Activated CD8-positive, alpha-beta T cell treated with anti-CD3 and anti-CD28 coated beads for 36 hours (primary cell): ENCODE measurements around the gene TMEM259. TPM values are rescaled to one million over a fixed set of nuclear protein-coding genes. Genes with fewer than 3 reads are reported as not detected.

ENCODE experiments used
- ATAC-seq: fragments of 200-7000 bp; cut with Tn5 transposase; one replicate; pipeline ENCODE4 v1.10.0; 2021; ENCODE audit warnings: mild to moderate bottlenecking, moderate library complexity
- CTCF ChIA-PET: fragments of 350-600 bp; sonication (Branson Sonifier 250); formaldehyde crosslinking; loops from one replicate; lab custom pipeline; 2021; ENCODE audit warnings: antibody characterized with exemption; lab: Charles Lee
- POLR2A ChIA-PET: fragments of 350-600 bp; sonication (Branson Sonifier 250); formaldehyde crosslinking; loops from one replicate; lab custom pipeline; 2021; ENCODE audit warnings: antibody characterized with exemption; lab: Charles Lee
- DNase-seq: peaks from one replicate; pipeline ENCODE4 v3.0.0-alpha.2; 2020
- H3K27ac Mint-ChIP-seq: one replicate; pipeline ENCODE4 v1.8.0; 2021; ENCODE audit warnings: mild to moderate bottlenecking, mixed read lengths
- H3K27me3 Mint-ChIP-seq: one replicate; pipeline ENCODE4 v1.8.0; 2021; ENCODE audit warnings: mixed read lengths
- H3K36me3 Mint-ChIP-seq: one replicate; pipeline ENCODE4 v1.8.0; 2021; ENCODE audit warnings: low read depth, mixed read lengths
- H3K4me1 Mint-ChIP-seq: one replicate; pipeline ENCODE4 v1.8.0; 2021; ENCODE audit warnings: low read depth, mixed read lengths
- H3K4me3 Mint-ChIP-seq: one replicate; pipeline ENCODE4 v1.8.0; 2021; ENCODE audit warnings: mild to moderate bottlenecking, moderate library complexity, mixed read lengths
- H3K9me3 Mint-ChIP-seq: one replicate; pipeline ENCODE4 v1.8.0; 2021; ENCODE audit warnings: mixed read lengths
- intact Hi-C: fragments of 100-400 bp; cut with micrococcal nuclease; formaldehyde crosslinking; loops from one replicate; pipeline ENCODE4 v1.10.0; 2022
- total RNA-seq, 2 experiments: library from RNA; stranded (reverse); gene quantifications; one replicate each; pipeline ENCODE4 v1.2.3, GENCODE V29; 2021
- TF ChIP-seq, protein P1 (sequence below): fragments of 200-600 bp; IDR thresholded peaks from one replicate; pipeline ENCODE4 v1.8.0; 2022; ENCODE audit warnings: antibody characterized with exemption, mild to moderate bottlenecking

The TMEM259 gene
- total RNA-seq, 2 experiments from 2014 or later: 115 to 117 TPM

DNA sequence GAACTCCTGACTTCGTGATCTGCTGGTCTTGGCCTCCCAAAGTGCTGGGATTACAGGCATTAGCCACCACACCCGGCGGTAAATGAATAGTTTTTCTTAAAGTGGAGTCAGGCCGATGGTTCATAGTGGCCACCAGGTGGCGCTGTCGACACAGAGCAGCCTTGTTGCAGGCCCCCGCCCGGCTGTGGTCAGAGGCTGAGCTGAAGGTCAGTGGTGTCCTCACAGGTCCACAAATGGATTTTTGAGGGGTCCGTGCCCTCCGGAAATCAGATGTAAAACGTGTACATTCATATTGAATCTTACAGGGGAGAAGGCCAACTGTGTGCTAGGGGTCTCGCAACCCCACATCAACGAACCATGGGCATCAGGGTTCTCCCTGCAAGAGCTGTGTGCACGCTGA lies 50.2 kb downstream of the TMEM259 start:
- H3K27ac Mint-ChIP-seq: no peak overlapping the region
- CTCF ChIA-PET: interaction anchor here (0.8 to 2.1 kb wide), 7 partner anchors 12 to 107 kb away, joined by 3 to 8 read pairs (median 3); partner anchors contain the start of gene WDR18
- no peak for ATAC-seq

DNA sequence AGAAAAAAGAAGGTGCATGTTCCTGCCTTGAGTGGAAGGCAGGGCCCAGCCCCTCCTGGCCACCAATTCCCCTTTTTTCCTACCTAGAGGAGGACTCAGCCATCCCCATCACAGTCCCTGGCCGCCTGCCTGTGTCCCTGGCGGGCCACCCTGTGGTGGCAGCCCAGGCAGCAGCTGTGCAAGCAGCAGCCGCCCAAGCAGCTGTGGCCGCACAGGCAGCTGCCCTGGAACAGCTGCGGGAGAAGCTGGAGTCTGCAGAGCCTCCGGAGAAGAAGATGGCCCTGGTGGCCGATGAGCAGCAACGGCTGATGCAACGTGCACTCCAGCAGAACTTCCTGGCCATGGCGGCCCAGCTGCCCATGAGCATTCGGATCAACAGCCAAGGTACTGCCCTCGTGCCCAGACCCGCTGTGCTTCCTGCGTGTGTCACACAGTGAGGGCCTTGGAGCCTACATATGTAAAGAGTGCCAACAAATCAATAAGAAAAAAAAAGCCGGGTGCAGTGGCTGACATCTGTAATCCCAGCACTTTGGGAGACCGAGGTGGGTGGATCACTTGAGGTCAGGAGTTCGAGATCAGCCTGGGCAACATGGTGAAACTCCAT lies 54.3 kb downstream of the TMEM259 start:
- ChIA-PET CTCF (interaction anchor here (2.3 kb wide), 1 partner anchor 44 kb away, joined by 7 read pairs; no protein-coding TSS in a partner anchor), POLR2A (interaction anchor here (1.0 kb wide), 1 partner anchor 18 kb away, joined by 6 read pairs; no protein-coding TSS in a partner anchor)
- Mint-ChIP-seq H3K27me3 (no peaks in the 10 kb centered on the region), H3K4me3 (no peak overlapping the region), H3K9me3 (peaks cover 6% of the 10 kb centered on the region), H3K36me3 (peaks cover 22% of the 10 kb centered on the region), H3K27ac (no peak overlapping the region), H3K4me1 (no peaks in the 10 kb centered on the region)
- intact Hi-C loops: no loop called here
- TF ChIP-seq, protein P1, sequence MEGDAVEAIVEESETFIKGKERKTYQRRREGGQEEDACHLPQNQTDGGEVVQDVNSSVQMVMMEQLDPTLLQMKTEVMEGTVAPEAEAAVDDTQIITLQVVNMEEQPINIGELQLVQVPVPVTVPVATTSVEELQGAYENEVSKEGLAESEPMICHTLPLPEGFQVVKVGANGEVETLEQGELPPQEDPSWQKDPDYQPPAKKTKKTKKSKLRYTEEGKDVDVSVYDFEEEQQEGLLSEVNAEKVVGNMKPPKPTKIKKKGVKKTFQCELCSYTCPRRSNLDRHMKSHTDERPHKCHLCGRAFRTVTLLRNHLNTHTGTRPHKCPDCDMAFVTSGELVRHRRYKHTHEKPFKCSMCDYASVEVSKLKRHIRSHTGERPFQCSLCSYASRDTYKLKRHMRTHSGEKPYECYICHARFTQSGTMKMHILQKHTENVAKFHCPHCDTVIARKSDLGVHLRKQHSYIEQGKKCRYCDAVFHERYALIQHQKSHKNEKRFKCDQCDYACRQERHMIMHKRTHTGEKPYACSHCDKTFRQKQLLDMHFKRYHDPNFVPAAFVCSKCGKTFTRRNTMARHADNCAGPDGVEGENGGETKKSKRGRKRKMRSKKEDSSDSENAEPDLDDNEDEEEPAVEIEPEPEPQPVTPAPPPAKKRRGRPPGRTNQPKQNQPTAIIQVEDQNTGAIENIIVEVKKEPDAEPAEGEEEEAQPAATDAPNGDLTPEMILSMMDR: no peak
- ATAC-seq (no peak), DNase-seq (no peak)

More for the DNA sequence above, 50.2 kb downstream of the TMEM259 start:
- TF ChIP-seq, protein P1: peak; percentile 89
- peaks cover 9% of the 10 kb centered on the region for H3K9me3 Mint-ChIP-seq
- no peaks in the 10 kb centered on the region for H3K27me3 Mint-ChIP-seq
- intact Hi-C loops: no loop called here
- POLR2A ChIA-PET: no interaction called here
- peaks cover 24% of the 10 kb centered on the region for H3K36me3 Mint-ChIP-seq
- no peaks in the 10 kb centered on the region for H3K4me1 Mint-ChIP-seq
- DNase-seq: peak; percentile 31
- H3K4me3 Mint-ChIP-seq: no peak overlapping the region

DNA sequence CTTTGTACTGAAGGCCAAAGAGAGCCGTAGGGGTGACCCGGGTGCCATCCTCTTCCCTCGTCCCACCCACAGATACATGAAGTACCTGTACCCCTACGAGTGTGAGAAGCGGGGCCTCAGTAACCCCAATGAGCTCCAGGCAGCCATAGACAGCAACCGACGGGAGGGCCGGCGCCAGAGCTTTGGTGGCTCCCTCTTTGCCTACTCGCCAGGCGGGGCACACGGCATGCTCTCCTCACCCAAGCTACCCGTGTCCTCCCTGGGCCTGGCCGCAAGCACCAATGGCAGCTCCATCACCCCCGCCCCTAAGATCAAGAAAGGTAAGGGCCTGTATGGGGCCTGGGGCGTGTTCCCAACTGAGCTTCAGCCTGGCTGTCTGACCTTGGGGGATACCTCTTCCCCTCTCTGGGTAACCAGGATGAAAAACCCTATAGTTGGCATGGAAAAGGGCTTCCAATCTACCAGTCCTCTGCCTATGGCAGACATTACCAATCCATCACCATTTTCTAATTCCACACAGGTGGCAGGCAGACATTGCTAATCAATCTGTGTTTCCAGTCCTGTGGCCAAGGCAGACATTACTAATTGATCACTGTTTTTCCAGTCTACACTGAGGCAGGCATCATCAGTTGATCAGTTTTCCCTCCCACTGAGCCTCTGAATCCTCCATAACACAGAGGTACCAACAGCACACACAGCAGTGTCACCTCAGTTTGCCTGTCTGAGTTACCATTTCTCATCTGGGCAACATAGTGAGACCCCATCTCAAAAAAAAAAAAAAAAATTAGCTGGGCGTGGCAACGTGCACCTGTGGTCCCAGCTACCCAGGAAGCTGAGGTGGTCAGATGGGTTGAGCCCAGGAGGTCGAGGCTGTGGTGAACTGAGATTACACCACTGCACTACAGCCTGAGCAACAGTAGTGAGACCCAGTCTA lies 55.9 kb downstream of the TMEM259 start:
- DNase-seq: no peak
- H3K27me3 Mint-ChIP-seq: no peaks in the 10 kb centered on the region
- H3K4me3 Mint-ChIP-seq: no peak overlapping the region
- no peak for ATAC-seq
- ChIA-PET CTCF (interaction anchor here (2.3 kb wide), 1 partner anchor 42 kb away, joined by 7 read pairs; no protein-coding TSS in a partner anchor), POLR2A (interaction anchor here (1.1 to 1.5 kb wide), 2 partner anchors 19 to 27 kb away, joined by 3 read pairs; partner anchors contain the start of gene WDR18)
- H3K4me1 Mint-ChIP-seq: no peaks in the 10 kb centered on the region
- no peak overlapping the region for H3K27ac Mint-ChIP-seq
- TF ChIP-seq, protein P1: no peak
- H3K36me3 Mint-ChIP-seq: peaks cover 14% of the 10 kb centered on the region
- no peaks in the 10 kb centered on the region for H3K9me3 Mint-ChIP-seq
- intact Hi-C loops: no loop called here

DNA sequence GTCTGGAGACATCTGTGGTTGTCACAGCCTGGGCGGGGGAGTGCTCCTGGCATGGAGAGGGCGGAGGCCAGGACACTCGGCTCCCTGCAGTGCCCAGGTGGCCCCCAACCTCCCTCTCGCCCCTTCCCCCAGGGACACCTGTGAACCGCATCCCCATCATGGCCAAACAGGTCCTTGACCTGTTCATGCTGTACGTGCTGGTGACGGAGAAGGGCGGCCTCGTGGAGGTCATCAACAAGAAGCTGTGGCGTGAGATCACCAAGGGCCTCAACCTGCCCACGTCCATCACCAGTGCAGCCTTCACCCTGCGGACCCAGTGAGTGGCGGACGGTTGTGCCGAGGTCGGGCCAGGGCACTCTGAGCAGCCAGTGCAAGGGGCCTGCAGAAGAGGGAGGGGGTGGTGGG lies 56.8 kb downstream of the TMEM259 start:
- H3K9me3 Mint-ChIP-seq: no peaks in the 10 kb centered on the region
- no peak overlapping the region for H3K4me3 Mint-ChIP-seq
- ChIA-PET POLR2A (interaction anchor here (1.5 kb wide), 1 partner anchor 28 kb away, joined by 3 read pairs; no protein-coding TSS in a partner anchor), CTCF (no interaction called here)
- H3K4me1 Mint-ChIP-seq: no peaks in the 10 kb centered on the region
- intact Hi-C loops: no loop called here
- peaks cover 14% of the 10 kb centered on the region for H3K36me3 Mint-ChIP-seq
- TF ChIP-seq, protein P1: no peak
- no peak for ATAC-seq
- H3K27ac Mint-ChIP-seq: no peak overlapping the region
- no peaks in the 10 kb centered on the region for H3K27me3 Mint-ChIP-seq
- DNase-seq: no peak
